Activated CD8-positive, alpha-beta T cell treated with anti-CD3 and anti-CD28 coated beads for 36 hours (primary cell): ENCODE measurements around the gene CLCN1. TPM values are rescaled to one million over a fixed set of nuclear protein-coding genes. Genes with fewer than 3 reads are reported as not detected.

Source experiments
- ATAC-seq: fragments of 200-7000 bp; cut with Tn5 transposase; one replicate; pipeline ENCODE4 v1.10.0; 2021; ENCODE audit warnings: mild to moderate bottlenecking, moderate library complexity
- CTCF ChIA-PET: fragments of 350-600 bp; sonication (Branson Sonifier 250); formaldehyde crosslinking; loops from one replicate; lab custom pipeline; 2021; ENCODE audit warnings: antibody characterized with exemption; lab: Charles Lee
- POLR2A ChIA-PET: fragments of 350-600 bp; sonication (Branson Sonifier 250); formaldehyde crosslinking; loops from one replicate; lab custom pipeline; 2021; ENCODE audit warnings: antibody characterized with exemption; lab: Charles Lee
- DNase-seq: peaks from one replicate; pipeline ENCODE4 v3.0.0-alpha.2; 2020
- H3K27ac Mint-ChIP-seq: one replicate; pipeline ENCODE4 v1.8.0; 2021; ENCODE audit warnings: mild to moderate bottlenecking, mixed read lengths
- H3K27me3 Mint-ChIP-seq: one replicate; pipeline ENCODE4 v1.8.0; 2021; ENCODE audit warnings: mixed read lengths
- H3K36me3 Mint-ChIP-seq: one replicate; pipeline ENCODE4 v1.8.0; 2021; ENCODE audit warnings: low read depth, mixed read lengths
- H3K4me1 Mint-ChIP-seq: one replicate; pipeline ENCODE4 v1.8.0; 2021; ENCODE audit warnings: low read depth, mixed read lengths
- H3K4me3 Mint-ChIP-seq: one replicate; pipeline ENCODE4 v1.8.0; 2021; ENCODE audit warnings: mild to moderate bottlenecking, moderate library complexity, mixed read lengths
- H3K9me3 Mint-ChIP-seq: one replicate; pipeline ENCODE4 v1.8.0; 2021; ENCODE audit warnings: mixed read lengths
- CTCF ChIP-seq: fragments of 200-600 bp; IDR thresholded peaks from one replicate; pipeline ENCODE4 v1.8.0; 2022; ENCODE audit warnings: antibody characterized with exemption, mild to moderate bottlenecking
- intact Hi-C: fragments of 100-400 bp; cut with micrococcal nuclease; formaldehyde crosslinking; loops from one replicate; pipeline ENCODE4 v1.10.0; 2022
- total RNA-seq, 2 experiments: library from RNA; stranded (reverse); gene quantifications; one replicate each; pipeline ENCODE4 v1.2.3, GENCODE V29; 2021

CLCN1 gene
- total RNA-seq, 2 experiments from 2014 or later: 0.09 TPM; not detected in 1

GRCh38 chr7:143285806-143286521, 29.9 kb upstream of the CLCN1 start:
- Mint-ChIP-seq H3K27me3 (no peaks in the 10 kb centered on the region), H3K4me1 (peaks cover 37% of the 10 kb centered on the region), H3K27ac (no peak overlapping the region)

GRCh38 chr7:143286522-143286890, 29.4 kb upstream of the CLCN1 start:
- DNase-seq: no peak
- H3K27me3 Mint-ChIP-seq: no peaks in the 10 kb centered on the region
- H3K9me3 Mint-ChIP-seq: peaks cover 3% of the 10 kb centered on the region
- H3K36me3 Mint-ChIP-seq: peaks cover 32% of the 10 kb centered on the region
- CTCF ChIA-PET: interaction anchor here (0.9 to 1.5 kb wide), 2 partner anchors 13 to 20 kb away, joined by 4 read pairs; no protein-coding TSS in a partner anchor
- peak overlapping the region; percentile 34 for H3K27ac Mint-ChIP-seq
- H3K4me3 Mint-ChIP-seq: no peak overlapping the region
- peaks cover 40% of the 10 kb centered on the region for H3K4me1 Mint-ChIP-seq
- TF ChIP-seq CTCF: no peak
- POLR2A ChIA-PET: interaction anchor here (1.1 to 3.6 kb wide), 4 partner anchors 10 to 98 kb away, joined by 3 to 31 read pairs (median 6); partner anchors contain the start of gene GSTK1
- no peak for ATAC-seq
- intact Hi-C loops: no loop called here

More at GRCh38 chr7:143285806-143286521, 29.9 kb upstream of the CLCN1 start:
- no peak for TF ChIP-seq CTCF
- Mint-ChIP-seq H3K36me3 (peaks cover 27% of the 10 kb centered on the region), H3K9me3 (peaks cover 3% of the 10 kb centered on the region), H3K4me3 (no peak overlapping the region)
- ATAC-seq (no peak), DNase-seq (no peak)
- POLR2A ChIA-PET: interaction anchor here (1.1 to 3.6 kb wide), 3 partner anchors 10 to 98 kb away, joined by 3 to 31 read pairs (median 5); partner anchors contain the start of gene GSTK1
- CTCF ChIA-PET: interaction anchor here (0.9 kb wide), 2 partner anchors 13 to 45 kb away, joined by 3 to 4 read pairs; no protein-coding TSS in a partner anchor
- intact Hi-C loops: no loop called here

DNA sequence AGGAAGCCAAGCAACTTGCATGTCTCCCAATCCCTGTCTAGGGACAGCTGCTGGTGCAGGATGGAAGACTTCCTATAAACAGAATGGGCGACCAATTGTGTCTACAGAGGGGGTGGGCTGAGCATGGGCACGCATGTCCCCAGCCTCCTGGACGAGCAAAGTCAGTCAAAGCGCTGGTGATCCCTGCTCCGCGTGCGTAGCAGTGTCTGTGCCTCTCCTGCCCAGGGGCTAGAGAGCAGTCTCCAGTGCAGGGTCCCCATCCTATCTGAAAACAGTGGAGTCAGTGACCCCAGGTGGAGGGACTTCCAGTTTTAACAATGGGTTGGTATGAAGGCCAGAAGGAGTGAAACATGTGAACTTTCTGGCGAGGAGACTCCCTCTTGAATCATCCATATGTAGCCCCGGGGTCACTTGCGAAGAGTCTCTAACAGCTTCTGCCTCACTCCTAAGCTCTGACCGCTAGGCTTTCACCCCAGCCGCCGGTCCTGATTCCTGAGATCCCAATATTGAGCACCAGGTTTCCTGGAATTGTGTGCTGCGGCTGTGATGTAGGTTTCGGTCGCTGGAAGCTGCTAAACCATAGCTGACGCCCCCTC, 28.5 kb upstream of the CLCN1 start:
- intact Hi-C loops: no loop called here

DNA sequence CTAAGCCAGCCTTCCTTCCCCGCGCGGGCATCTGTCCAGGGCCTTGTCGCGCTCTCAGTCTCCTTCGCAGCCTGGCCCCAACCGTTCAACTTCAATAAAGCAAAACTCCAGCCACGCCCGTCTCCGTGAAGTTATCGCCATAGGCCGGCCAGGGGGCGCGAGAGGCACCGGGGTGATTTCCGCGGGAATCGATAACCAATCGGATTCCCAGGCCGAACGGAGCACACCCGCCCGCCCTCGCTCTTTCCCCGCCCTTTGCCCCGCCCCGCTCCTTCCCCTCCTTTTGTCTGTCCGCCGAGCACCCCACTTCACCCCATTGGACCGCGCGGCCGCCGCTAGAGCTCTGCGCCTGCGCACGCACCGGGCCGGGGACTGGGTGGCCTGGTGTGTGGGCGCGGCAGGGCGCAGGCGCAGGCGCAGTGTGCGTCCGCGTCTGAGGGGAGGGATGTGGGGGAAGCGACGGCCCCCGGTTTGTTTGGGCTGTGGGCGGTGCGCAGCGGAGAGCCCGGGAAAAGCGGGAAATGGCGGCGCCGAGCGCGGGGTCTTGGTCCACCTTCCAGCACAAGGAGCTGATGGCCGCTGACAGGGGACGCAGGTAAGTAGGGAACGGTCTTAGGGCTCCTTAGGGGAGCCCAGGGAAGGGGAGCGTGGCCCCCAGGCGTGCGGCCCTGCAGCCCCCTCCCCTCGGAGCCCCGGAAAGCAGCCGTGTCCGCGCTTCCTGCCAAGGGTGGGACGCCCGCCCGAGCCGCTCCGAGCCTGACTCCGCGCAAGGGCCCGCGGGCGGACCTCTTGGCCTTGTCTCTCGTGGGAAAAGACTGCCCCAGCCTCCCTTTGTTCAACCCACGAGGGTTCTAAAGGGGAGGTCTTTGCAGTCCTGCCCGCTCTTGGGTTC, 27.7 kb upstream of the CLCN1 start, which contains the start of gene CASP2:
Gene CASP2, plus strand, starts transcription at position 417 of the 892 bp plus-strand sequence. Its CDS starts 105 bp downstream, at position 522.
- Mint-ChIP-seq H3K36me3 (peaks cover 45% of the 10 kb centered on the region), H3K4me1 (peaks cover 42% of the 10 kb centered on the region), H3K27me3 (no peaks in the 10 kb centered on the region), H3K9me3 (peaks cover 3% of the 10 kb centered on the region), H3K4me3 (peak within 1 kb of the TSS; percentile 88), H3K27ac (peak within 1 kb of the TSS; percentile 89)
- intact Hi-C loops: no loop called here
- DNase-seq: peak; percentile 98
- no peak for TF ChIP-seq CTCF
- CTCF ChIA-PET: interaction anchor here (1.2 to 1.7 kb wide), 7 partner anchors 8 to 92 kb away, joined by 3 to 10 read pairs (median 4); no protein-coding TSS in a partner anchor
- POLR2A ChIA-PET: interaction anchor here (0.6 to 3.6 kb wide), 18 partner anchors 8 to 480 kb away, joined by 3 to 31 read pairs (median 4); partner anchors contain the start of genes EPHA1 and GSTK1
- ATAC-seq: peak; percentile 96

More for the DNA sequence above, 28.5 kb upstream of the CLCN1 start:
- H3K9me3 Mint-ChIP-seq: peaks cover 3% of the 10 kb centered on the region
- H3K27me3 Mint-ChIP-seq: no peaks in the 10 kb centered on the region
- peak overlapping the region; percentile 88 for H3K4me3 Mint-ChIP-seq
- DNase-seq (no peak), ATAC-seq (no peak)
- no peak for TF ChIP-seq CTCF
- peak overlapping the region; percentile 87 for H3K27ac Mint-ChIP-seq
- ChIA-PET POLR2A (interaction anchor here (0.9 to 3.6 kb wide), 13 partner anchors 8 to 121 kb away, joined by 3 to 31 read pairs (median 5); partner anchors contain the start of genes EPHA1 and GSTK1), CTCF (interaction anchor here (0.9 to 1.7 kb wide), 8 partner anchors 8 to 93 kb away, joined by 3 to 10 read pairs (median 4); no protein-coding TSS in a partner anchor)
- peaks cover 42% of the 10 kb centered on the region for H3K4me1 Mint-ChIP-seq
- peaks cover 38% of the 10 kb centered on the region for H3K36me3 Mint-ChIP-seq
